AG04450 (cell line): ENCODE results near the gene SH3PXD2B. TPM values are rescaled to one million over a fixed set of nuclear protein-coding genes. Genes with fewer than 3 reads are reported as not detected.

Experiments
- CTCF ChIA-PET: fragments of 300-600, 350-600 bp; formaldehyde crosslinking; extraction: SDS; loops from one replicate; lab custom pipeline; 2022; ENCODE audit warnings: antibody characterized with exemption, inconsistent platforms; lab: Charles Lee
- POLR2A ChIA-PET: fragments of 350-600 bp; formaldehyde crosslinking; extraction: SDS; loops from one replicate; lab custom pipeline; 2021; ENCODE audit warnings: antibody characterized with exemption, inconsistent platforms; lab: Yijun Ruan, JAX
- DNase-seq: peaks from one replicate; pipeline ENCODE4 v3.0.0-alpha.2; 2011; ENCODE audit warnings: low read depth, low spot score
- H3K27ac ChIP-seq: one replicate; pipeline ENCODE4 v1.5.1; 2012; ENCODE audit warnings: low read depth, low read length, control low read depth
- H3K27me3 ChIP-seq: one replicate; pipeline ENCODE4 v1.6.0; 2012; ENCODE audit warnings: low read length; ENCODE audit not compliant: control insufficient read depth, insufficient read depth
- H3K4me3 ChIP-seq: 2 replicates; pipeline ENCODE4 v1.5.1; 2011; ENCODE audit warnings: mild to moderate bottlenecking, low read depth, low read length, control low read depth
- H3K9me3 ChIP-seq: 2 replicates; pipeline ENCODE4 v1.5.1; 2012; ENCODE audit warnings: low read length; ENCODE audit not compliant: control insufficient read depth, insufficient read depth
- polyA plus RNA-seq: library from polyadenylated mRNA; depleted of rRNA; stranded (reverse); fragments of >200 nt; gene quantifications from 2 replicates; pipeline ENCODE4 v1.2.3, GENCODE V29; 2011
- TF ChIP-seq, protein P1 (sequence below): IDR thresholded peaks from 2 replicates; pipeline ENCODE4 v1.5.1; 2011; ENCODE audit warnings: low read depth, low read length, control low read depth, inconsistent platforms

SH3PXD2B gene
- polyA plus RNA-seq, 1 experiment: 39.1 TPM

DNA sequence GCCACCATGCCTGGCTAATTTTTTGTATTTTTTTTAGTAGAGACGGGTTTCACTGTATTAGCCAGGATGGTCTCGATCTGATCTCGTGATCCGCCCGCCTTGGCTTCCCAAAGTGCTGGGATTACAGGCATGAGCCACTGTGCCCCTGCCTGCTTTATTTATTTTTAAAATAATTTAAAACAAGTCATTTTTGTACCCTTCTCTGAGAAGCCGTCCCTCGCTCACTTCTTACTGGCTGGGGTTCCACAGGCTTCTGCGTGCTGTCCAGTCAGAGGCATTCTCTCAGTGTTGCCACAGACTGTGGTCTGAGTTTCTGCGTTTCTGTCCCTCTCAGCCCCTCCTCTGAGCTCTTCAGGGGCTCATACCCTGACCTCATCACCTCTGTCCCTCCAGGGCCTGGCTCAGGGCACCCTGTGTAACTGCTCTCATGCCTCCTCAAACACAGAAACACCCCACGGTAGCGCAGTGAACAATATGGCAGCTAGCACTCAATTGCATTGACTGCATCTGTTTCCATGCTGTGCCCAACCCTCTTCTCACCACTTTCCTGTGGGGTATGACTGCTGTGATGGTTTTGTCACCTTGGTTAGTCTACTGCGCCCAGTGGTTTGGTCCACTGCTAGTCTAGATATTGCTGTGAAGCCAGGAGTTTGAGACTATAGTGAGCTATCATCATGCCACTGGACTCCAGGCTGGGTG, 44.3 kb upstream of the SH3PXD2B start:
- ChIA-PET CTCF (interaction anchor here (0.6 kb wide), 1 partner anchor 33 kb away, joined by 3 read pairs; no protein-coding TSS in a partner anchor), POLR2A (no interaction called here)
- Histone ChIP-seq H3K27ac (no peak overlapping the region), H3K27me3 (peaks cover 45% of the 10 kb centered on the region), H3K9me3 (no peaks in the 10 kb centered on the region), H3K4me3 (no peak overlapping the region)
- TF ChIP-seq, protein P1, sequence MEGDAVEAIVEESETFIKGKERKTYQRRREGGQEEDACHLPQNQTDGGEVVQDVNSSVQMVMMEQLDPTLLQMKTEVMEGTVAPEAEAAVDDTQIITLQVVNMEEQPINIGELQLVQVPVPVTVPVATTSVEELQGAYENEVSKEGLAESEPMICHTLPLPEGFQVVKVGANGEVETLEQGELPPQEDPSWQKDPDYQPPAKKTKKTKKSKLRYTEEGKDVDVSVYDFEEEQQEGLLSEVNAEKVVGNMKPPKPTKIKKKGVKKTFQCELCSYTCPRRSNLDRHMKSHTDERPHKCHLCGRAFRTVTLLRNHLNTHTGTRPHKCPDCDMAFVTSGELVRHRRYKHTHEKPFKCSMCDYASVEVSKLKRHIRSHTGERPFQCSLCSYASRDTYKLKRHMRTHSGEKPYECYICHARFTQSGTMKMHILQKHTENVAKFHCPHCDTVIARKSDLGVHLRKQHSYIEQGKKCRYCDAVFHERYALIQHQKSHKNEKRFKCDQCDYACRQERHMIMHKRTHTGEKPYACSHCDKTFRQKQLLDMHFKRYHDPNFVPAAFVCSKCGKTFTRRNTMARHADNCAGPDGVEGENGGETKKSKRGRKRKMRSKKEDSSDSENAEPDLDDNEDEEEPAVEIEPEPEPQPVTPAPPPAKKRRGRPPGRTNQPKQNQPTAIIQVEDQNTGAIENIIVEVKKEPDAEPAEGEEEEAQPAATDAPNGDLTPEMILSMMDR: no peak
- DNase-seq: no peak

DNA sequence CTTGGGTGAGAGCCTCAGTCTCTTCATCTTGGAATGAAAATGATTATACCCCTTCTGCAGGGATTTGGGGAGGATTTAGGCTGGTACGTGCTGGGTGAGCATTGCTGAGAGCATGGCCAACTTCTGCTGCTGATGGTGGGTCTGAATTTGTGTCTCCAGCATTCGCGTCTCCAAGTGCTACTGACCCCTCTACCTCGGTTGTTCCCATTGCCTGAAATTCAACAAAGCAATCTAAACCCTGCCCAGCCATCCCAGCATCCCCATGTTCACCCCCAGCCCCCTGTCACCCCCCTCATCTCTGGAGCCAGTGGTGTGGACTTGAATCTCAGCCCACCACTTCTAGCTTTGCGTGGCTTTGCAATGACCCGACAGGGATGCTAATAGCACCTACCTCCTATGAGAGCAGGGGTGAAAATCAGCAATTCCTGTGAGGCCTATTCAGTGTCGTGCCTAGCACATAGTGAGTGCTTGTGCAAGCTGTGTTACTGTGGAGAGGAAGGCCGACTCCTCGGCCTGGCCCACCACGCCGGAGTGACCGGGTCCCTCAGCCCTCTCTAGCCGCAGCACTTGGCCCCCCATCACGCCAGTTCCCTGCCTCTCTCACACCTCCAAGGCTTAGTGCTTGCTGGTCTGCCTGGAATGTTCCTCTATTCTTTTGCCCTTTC, 43.4 kb upstream of the SH3PXD2B start:
- H3K27me3 ChIP-seq: peaks cover 51% of the 10 kb centered on the region
- ChIA-PET CTCF (interaction anchor here (0.6 kb wide), 1 partner anchor 33 kb away, joined by 3 read pairs; no protein-coding TSS in a partner anchor), POLR2A (no interaction called here)
- DNase-seq: no peak
- TF ChIP-seq, protein P1: no peak
- no peaks in the 10 kb centered on the region for H3K9me3 ChIP-seq
- H3K27ac ChIP-seq: no peak overlapping the region
- no peak overlapping the region for H3K4me3 ChIP-seq

- CTCF ChIA-PET: interaction anchor here (1.6 kb wide), 1 partner anchor 200 kb away, joined by 5 read pairs; no protein-coding TSS in a partner anchor
- Histone ChIP-seq H3K9me3 (no peaks in the 10 kb centered on the region), H3K27me3 (peaks cover 52% of the 10 kb centered on the region), H3K4me3 (no peak overlapping the region), H3K27ac (no peak overlapping the region)
- TF ChIP-seq, protein P1: no peak
- no peak for DNase-seq
- POLR2A ChIA-PET: no interaction called here
These were observed 42.5 kb upstream of the SH3PXD2B start for GRCh38 chr5:172496671-172497371.

DNA sequence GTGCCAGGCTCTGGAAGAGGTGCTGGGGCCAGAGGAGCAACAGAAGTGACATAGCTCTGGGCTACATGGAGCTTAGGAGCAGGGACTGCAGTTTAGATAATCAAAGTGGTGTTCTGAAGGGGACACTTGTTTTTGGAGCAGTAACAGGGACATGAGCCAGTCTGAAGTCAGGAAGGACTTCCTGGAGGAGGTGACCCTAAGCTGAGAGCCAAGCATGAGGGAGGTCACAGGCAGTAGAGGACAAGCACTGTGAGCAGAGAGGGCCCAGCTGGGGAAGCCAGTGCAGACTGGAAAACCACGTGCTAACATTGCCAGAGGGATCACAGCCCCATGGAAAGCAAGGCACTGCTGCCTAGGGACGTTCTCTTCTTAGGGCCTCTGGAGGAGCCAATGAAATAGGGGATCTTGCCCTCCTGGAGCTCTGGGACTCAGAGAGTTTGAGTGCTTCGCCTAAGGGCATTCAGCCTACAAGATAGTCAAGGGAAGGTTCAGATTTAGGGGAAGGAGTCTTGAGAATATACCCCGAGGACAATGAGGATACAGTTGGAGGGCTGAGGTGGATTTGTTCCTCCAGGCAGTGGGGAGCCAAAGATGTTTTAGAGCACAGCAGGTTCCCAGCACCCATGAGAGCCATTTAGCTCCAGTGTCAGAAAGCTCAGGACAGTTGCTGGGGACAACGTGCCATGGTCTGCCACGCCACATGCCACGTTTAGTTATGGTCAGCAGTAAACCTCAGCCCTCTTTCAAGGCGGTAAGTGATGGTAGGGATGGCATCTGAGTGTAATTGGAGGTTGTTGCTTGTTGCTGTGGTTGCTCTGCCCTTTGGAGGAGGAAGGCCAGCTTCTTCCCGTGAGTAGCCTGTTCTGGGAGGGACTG, 40.5 kb upstream of the SH3PXD2B start:
- Histone ChIP-seq H3K4me3 (no peak overlapping the region), H3K27ac (no peak overlapping the region), H3K27me3 (peaks cover 61% of the 10 kb centered on the region), H3K9me3 (no peaks in the 10 kb centered on the region)
- ChIA-PET POLR2A (no interaction called here), CTCF (no interaction called here)
- DNase-seq: no peak
- TF ChIP-seq, protein P1: no peak
